HFFc6 (cell line): ENCODE results near the gene PCGF5. TPM values are rescaled to one million over a fixed set of nuclear protein-coding genes. Genes with fewer than 3 reads are reported as not detected.

Experiments used
- DNase-seq: peaks from one replicate; pipeline ENCODE4 v3.0.0-alpha.2; 2018
- H3K27ac Mint-ChIP-seq: 2 replicates; pipeline ENCODE4 v1.8.0; 2020; ENCODE audit warnings: mild to moderate bottlenecking, mixed read lengths
- H3K27me3 Mint-ChIP-seq: 2 replicates; pipeline ENCODE4 v1.8.0; 2021; ENCODE audit warnings: mild to moderate bottlenecking, moderate library complexity, mixed read lengths; ENCODE audit not compliant: insufficient read depth
- H3K36me3 Mint-ChIP-seq: 2 replicates; pipeline ENCODE4 v1.8.0; 2021; ENCODE audit warnings: low read depth, mixed read lengths
- H3K4me1 Mint-ChIP-seq: 2 replicates; pipeline ENCODE4 v1.8.0; 2020; ENCODE audit warnings: low read depth, mixed read lengths
- H3K4me3 Mint-ChIP-seq: 2 replicates; pipeline ENCODE4 v1.8.0; 2020; ENCODE audit warnings: mild to moderate bottlenecking, moderate library complexity, mixed read lengths
- H3K9me3 Mint-ChIP-seq: 2 replicates; pipeline ENCODE4 v1.8.0; 2020; ENCODE audit warnings: mild to moderate bottlenecking, mixed read lengths
- total RNA-seq, 6 experiments: library from RNA; stranded (reverse); fragmentation: NEBNext Ultra II Directional; extraction: Animal tissue kit (Norgen Biotek cat#: 25700); gene quantifications; 2 replicates in 1 of 6; 3 replicates in 5 of 6; pipeline ENCODE4 v1.2.3, GENCODE V29; 2021
- TF ChIP-seq, protein P1 (sequence below): fragments of 200-600 bp; sonication (generic); IDR thresholded peaks from 2 replicates; pipeline ENCODE4 v1.5.0; 2021; ENCODE audit warnings: antibody characterized with exemption, mild to moderate bottlenecking

The PCGF5 gene
- total RNA-seq, 6 experiments from 2014 or later: 23.5 to 36.9 (median 29.6) TPM

DNA sequence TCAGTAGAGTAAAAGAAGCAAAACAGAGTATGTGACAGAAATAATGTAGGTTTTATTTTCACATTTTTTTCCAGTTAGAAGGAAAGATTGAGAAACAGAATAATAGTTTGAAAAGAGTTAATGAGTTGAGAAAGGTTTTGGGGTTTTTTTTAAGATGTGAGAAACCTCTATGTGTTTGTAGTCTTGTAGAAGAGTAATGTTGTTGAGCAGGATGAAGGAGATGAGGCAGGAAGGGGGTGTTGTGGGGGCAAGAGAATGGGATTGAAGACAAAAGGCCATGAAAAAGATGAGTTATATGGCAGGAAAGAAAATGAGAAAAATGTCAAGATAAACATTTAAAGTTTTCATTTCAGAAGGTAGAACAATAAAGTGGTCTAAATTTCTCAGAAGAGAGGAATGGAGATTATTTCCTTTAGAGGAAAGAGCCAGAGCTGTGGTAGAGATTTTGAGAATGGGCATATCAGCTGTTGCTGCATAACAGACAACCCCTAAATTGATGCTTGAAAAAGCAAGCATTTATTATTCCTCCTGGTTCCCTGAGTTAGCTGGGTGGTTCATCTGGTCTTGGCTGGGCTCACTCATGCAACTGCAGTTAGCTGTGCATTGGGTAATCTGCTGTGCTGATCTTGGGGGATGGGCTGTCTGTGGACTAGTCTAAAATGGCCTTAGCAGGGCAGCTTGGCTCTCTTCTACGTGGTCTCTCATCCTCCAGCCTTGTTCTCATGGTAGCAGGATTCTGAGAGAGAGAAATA, 27.1 kb downstream of the PCGF5 start:
- Mint-ChIP-seq H3K36me3 (no peaks in the 10 kb centered on the region), H3K4me3 (no peak overlapping the region), H3K27me3 (no peaks in the 10 kb centered on the region), H3K4me1 (no peaks in the 10 kb centered on the region), H3K27ac (no peak overlapping the region), H3K9me3 (no peaks in the 10 kb centered on the region)
- DNase-seq: no peak
- TF ChIP-seq, protein P1, sequence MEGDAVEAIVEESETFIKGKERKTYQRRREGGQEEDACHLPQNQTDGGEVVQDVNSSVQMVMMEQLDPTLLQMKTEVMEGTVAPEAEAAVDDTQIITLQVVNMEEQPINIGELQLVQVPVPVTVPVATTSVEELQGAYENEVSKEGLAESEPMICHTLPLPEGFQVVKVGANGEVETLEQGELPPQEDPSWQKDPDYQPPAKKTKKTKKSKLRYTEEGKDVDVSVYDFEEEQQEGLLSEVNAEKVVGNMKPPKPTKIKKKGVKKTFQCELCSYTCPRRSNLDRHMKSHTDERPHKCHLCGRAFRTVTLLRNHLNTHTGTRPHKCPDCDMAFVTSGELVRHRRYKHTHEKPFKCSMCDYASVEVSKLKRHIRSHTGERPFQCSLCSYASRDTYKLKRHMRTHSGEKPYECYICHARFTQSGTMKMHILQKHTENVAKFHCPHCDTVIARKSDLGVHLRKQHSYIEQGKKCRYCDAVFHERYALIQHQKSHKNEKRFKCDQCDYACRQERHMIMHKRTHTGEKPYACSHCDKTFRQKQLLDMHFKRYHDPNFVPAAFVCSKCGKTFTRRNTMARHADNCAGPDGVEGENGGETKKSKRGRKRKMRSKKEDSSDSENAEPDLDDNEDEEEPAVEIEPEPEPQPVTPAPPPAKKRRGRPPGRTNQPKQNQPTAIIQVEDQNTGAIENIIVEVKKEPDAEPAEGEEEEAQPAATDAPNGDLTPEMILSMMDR: no peak

- H3K4me3 Mint-ChIP-seq: no peak overlapping the region
- no peaks in the 10 kb centered on the region for H3K4me1 Mint-ChIP-seq
- no peaks in the 10 kb centered on the region for H3K27me3 Mint-ChIP-seq
- DNase-seq: no peak
- H3K36me3 Mint-ChIP-seq: no peaks in the 10 kb centered on the region
- H3K9me3 Mint-ChIP-seq: no peaks in the 10 kb centered on the region
- no peak overlapping the region for H3K27ac Mint-ChIP-seq
- TF ChIP-seq, protein P1: no peak
Measured at GRCh38 chr10:91249700-91250099, 29.2 kb downstream of the PCGF5 start.

DNA sequence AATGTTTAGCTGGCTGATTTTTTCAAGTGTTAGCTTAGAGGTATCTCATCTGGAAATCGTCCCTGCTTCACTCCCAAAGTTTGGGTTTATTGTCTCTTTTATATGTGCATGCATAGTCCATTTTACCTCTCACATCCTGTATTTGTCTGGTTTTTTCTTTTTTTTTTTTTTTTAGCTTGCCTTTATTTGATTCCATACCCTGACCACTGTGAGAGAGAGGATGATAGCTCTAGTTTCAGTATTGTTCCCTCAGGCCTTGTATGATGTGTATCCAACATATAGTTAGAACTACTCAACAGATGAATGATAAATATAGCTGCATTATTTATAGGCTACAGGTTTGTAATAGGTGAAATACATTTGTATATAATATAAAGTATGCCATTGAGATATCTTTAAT, 29.9 kb downstream of the PCGF5 start:
- H3K4me1 Mint-ChIP-seq: no peaks in the 10 kb centered on the region
- H3K27ac Mint-ChIP-seq: no peak overlapping the region

DNA sequence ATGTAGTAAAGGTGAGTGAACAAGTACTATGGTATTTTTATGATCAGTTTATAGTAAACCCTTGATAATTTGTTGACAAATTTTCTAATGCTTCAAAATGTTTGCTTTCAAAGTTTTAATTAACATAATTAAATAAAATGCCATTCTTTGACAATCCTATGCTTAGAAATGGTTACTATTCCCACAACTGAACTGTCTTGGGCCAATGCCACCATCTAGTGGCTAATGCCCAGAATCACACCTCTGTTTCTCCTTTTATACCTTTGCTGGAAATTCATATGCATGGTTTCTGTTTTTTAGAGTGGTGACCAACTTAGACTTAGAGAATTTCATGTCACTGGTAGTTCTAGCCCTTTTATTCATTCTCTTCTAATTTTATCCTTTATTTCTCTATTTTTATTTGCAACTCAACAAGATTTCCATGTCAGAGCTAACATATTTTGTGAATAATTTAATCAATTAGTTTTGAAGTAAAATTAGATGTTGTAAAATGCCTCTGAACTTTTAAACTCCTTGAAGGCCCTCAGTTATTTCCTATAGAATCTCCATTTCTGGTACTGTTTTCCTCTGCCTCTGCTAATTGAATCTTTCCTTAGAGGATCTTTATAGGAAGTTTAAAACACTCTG, 31.1 kb downstream of the PCGF5 start:
- peak; percentile 30 for DNase-seq
- Mint-ChIP-seq H3K36me3 (peaks cover 5% of the 10 kb centered on the region), H3K9me3 (no peaks in the 10 kb centered on the region), H3K4me3 (no peak overlapping the region), H3K27ac (no peak overlapping the region), H3K4me1 (no peaks in the 10 kb centered on the region), H3K27me3 (no peaks in the 10 kb centered on the region; the same call in 1 of the 2 replicates)
- TF ChIP-seq, protein P1: peak; percentile 97

More for the DNA sequence above, 29.9 kb downstream of the PCGF5 start:
- H3K36me3 Mint-ChIP-seq: peaks cover 5% of the 10 kb centered on the region
- no peak overlapping the region for H3K4me3 Mint-ChIP-seq
- DNase-seq: no peak
- no peaks in the 10 kb centered on the region; the same call in 1 of the 2 replicates for H3K27me3 Mint-ChIP-seq
- H3K9me3 Mint-ChIP-seq: no peaks in the 10 kb centered on the region
- TF ChIP-seq, protein P1: no peak

- no peaks in the 10 kb centered on the region for H3K9me3 Mint-ChIP-seq
- no peaks in the 10 kb centered on the region; the same call in 1 of the 2 replicates for H3K27me3 Mint-ChIP-seq
- no peak for DNase-seq
- no peaks in the 10 kb centered on the region for H3K4me1 Mint-ChIP-seq
- TF ChIP-seq, protein P1: no peak
- no peak overlapping the region for H3K4me3 Mint-ChIP-seq
- H3K27ac Mint-ChIP-seq: no peak overlapping the region
- peaks cover 5% of the 10 kb centered on the region for H3K36me3 Mint-ChIP-seq
Measured at GRCh38 chr10:91253300-91253699, 32.8 kb downstream of the PCGF5 start.
